ENCODE results near the gene SPAG8.

SPAG8 gene

GRCh38 chr9:35774907-35775635, 37.0 kb downstream of the SPAG8 start:
- DNase-seq (ENCODE audit: low read depth in 2 of 2): no peak

GRCh38 chr9:35771943-35772342, 40.1 kb downstream of the SPAG8 start:
- DNase-seq (ENCODE audit: low read depth in 2 of 2): no peak

- DNase-seq (ENCODE audit: low read depth in 2 of 2): no peak
These were observed 40.5 kb downstream of the SPAG8 start for GRCh38 chr9:35771534-35771933.

GRCh38 chr9:35771075-35771433, 41.0 kb downstream of the SPAG8 start:
- DNase-seq (ENCODE audit: low read depth in 2 of 2): no peak

- DNase-seq (ENCODE audit: low read depth in 2 of 2): no peak
These were observed 42.3 kb downstream of the SPAG8 start for GRCh38 chr9:35769763-35770162.

- DNase-seq (ENCODE audit: low read depth in 2 of 2): no peak
These were observed 44.6 kb downstream of the SPAG8 start for GRCh38 chr9:35767458-35767857.

- DNase-seq (ENCODE audit: low read depth in 2 of 2): no peak
These were observed 45.1 kb downstream of the SPAG8 start for GRCh38 chr9:35766997-35767396.

- no peak for DNase-seq (ENCODE audit: low read depth in 2 of 2)
These were observed 48.3 kb downstream of the SPAG8 start for GRCh38 chr9:35763803-35764202.

GRCh38 chr9:35763181-35763580, 48.9 kb downstream of the SPAG8 start:
- no peak for DNase-seq (ENCODE audit: low read depth in 2 of 2)

GRCh38 chr9:35760651-35761050, 51.4 kb downstream of the SPAG8 start:
- no peak for DNase-seq (ENCODE audit: low read depth in 2 of 2)

- no peak for DNase-seq (ENCODE audit: low read depth in 2 of 2)
These were observed 52.3 kb downstream of the SPAG8 start for GRCh38 chr9:35759795-35760194.

Measured in stimulated activated CD4-positive, alpha-beta T cell treated with anti-CD3 and anti-CD28 coated beads, Interleukin-15, amount 100 ng/mL, for 48 hours (primary cell).